NB4 (cell line): Measurements from ENCODE around the gene PRICKLE2.

Experiments used
- POLR2A ChIP-seq: IDR thresholded peaks from 2 replicates; pipeline ENCODE4 v1.6.1; 2011; ENCODE audit warnings: mild to moderate bottlenecking; ENCODE audit not compliant: insufficient read length; ENCODE audit errors: extremely low read depth
- TF ChIP-seq, protein P1 (sequence below): IDR thresholded peaks from one replicate; pipeline ENCODE4 v1.5.1; 2012; ENCODE audit warnings: low read depth, low read length
- TF ChIP-seq, protein P2 (sequence below): IDR thresholded peaks from 2 replicates; pipeline ENCODE4 v1.6.1; 2011; ENCODE audit warnings: low read depth, low read length

DNA sequence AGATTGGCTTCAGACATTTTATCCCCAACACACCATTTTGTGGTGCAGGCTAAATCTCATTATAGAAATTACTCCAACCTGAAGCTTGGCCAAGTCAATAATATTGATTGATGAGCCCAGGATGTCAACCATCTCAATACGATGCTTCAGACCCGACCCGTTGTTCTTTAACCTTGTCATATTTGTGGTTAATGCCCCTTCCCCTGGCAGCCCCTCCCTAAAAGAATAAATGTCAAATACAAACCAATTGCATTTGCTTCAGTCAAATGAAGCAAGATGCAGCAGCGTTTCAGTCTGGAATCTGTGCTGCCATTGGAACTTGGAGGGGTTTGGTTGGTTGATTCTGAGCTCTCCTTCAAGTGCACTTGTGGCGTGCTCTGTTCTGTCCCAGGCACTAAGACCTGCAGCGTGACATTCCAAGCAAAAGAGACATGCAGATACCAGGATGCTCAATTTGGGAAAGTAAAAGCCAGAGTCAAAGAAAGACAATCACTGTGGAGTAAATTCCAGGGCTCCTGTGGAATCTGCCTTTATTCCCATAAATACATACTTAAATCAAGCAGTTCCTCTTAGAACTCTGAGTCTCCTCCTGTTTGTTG lies 178.2 kb downstream of the PRICKLE2 start:
- no peak for TF ChIP-seq POLR2A
- TF ChIP-seq, protein P1, sequence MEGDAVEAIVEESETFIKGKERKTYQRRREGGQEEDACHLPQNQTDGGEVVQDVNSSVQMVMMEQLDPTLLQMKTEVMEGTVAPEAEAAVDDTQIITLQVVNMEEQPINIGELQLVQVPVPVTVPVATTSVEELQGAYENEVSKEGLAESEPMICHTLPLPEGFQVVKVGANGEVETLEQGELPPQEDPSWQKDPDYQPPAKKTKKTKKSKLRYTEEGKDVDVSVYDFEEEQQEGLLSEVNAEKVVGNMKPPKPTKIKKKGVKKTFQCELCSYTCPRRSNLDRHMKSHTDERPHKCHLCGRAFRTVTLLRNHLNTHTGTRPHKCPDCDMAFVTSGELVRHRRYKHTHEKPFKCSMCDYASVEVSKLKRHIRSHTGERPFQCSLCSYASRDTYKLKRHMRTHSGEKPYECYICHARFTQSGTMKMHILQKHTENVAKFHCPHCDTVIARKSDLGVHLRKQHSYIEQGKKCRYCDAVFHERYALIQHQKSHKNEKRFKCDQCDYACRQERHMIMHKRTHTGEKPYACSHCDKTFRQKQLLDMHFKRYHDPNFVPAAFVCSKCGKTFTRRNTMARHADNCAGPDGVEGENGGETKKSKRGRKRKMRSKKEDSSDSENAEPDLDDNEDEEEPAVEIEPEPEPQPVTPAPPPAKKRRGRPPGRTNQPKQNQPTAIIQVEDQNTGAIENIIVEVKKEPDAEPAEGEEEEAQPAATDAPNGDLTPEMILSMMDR, result no peak
- TF ChIP-seq, protein P2, sequence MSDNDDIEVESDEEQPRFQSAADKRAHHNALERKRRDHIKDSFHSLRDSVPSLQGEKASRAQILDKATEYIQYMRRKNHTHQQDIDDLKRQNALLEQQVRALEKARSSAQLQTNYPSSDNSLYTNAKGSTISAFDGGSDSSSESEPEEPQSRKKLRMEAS, result no peak
